Non-pigmented ciliary epithelial cell (primary cell): Measurements from ENCODE around the gene DLG2.

Experiments used
- DNase-seq: peaks from one replicate; pipeline ENCODE4 v3.0.0-alpha.2; 2010; ENCODE audit warnings: low read depth

Gene DLG2

DNA sequence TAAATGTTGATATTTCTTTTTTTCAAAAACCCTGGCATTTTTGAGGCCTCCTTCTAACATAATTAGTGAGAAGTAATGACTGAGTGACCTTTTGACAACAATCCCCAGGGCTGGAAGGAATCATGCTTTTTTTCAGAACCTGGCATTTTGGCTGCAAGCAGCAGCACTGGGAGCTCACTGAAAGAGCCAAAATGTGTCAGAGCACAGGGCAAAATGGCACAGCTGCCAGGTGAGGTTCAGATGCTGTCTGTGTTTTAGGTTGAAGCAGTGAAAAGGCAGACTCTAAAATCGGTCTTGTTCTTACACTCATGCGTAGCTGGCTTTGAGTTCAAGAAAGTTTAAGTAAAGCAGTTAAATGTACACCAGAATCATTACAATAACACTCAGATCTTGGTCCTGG lies 1063.8 kb downstream of the DLG2 start:
- no peak for DNase-seq

DNA sequence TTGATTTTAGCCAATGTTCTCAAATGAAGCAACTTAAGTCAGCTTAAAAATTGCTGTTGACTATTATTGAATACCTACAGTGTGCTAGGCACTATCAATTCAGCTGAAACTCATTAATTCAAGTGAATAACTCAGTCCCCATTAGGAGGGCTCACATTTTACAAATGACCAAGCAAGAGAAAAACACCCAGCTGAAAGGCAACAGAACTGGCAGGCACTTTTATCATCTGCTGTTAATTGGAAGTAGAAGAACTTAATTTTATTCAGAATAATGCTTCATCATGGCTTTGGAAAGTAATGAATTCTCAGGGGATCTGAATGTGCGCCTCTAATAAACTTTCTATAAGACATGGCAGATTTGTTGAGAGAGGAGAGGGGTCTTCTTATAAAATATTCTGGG lies 1066.9 kb downstream of the DLG2 start:
- DNase-seq, result no peak

GRCh38 chr11:84558085-84558905 lies 1068.8 kb downstream of the DLG2 start:
- no peak for DNase-seq

DNA sequence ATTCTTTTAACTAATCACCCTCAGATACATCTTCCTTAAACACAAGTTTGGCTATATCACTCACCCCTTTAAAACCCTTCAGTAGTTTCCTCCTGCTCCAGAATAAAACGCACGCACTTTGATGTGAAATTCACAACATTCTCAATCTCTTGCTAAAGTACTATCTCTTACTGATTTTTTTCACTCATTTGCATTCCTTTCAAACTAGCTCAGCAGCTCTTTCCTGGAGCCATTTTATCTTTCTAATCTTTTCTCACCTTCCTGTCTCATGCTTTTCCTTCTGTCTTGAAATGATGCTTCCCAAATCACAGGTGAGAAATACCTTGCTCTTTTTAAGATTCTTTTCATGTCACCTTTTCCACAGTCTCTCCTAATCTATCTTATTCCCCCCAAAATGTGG lies 1074.4 kb downstream of the DLG2 start:
- no peak for DNase-seq

DNA sequence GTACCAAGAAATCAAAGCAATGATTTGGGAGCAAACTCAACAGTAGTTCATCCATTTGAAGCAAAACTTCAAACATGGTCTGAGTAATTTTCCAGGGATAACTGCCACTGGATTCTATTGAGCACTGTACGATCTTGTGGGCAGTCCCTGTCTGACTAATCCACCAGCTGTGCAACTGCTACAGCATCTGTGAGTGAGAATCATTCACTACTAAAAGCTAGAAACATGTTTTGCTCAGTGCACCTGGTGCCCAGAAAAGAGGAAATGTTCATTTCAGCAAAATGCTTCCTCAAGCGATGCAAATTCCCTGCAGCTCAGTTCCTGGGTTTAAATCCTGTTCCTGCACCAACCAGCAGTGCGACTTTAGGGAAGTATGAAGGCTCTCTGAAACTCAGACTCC lies 1077.9 kb downstream of the DLG2 start:
- DNase-seq, result no peak

- DNase-seq, result no peak
Observed at GRCh38 chr11:84544566-84544965, 1082.6 kb downstream of the DLG2 start.

GRCh38 chr11:84543367-84544159 lies 1083.6 kb downstream of the DLG2 start:
- DNase-seq, result no peak

GRCh38 chr11:84541731-84542340 lies 1085.3 kb downstream of the DLG2 start:
- no peak for DNase-seq

GRCh38 chr11:84536456-84536855 lies 1090.7 kb downstream of the DLG2 start:
- DNase-seq, result no peak

GRCh38 chr11:84532364-84532763 lies 1094.8 kb downstream of the DLG2 start:
- no peak for DNase-seq

DNA sequence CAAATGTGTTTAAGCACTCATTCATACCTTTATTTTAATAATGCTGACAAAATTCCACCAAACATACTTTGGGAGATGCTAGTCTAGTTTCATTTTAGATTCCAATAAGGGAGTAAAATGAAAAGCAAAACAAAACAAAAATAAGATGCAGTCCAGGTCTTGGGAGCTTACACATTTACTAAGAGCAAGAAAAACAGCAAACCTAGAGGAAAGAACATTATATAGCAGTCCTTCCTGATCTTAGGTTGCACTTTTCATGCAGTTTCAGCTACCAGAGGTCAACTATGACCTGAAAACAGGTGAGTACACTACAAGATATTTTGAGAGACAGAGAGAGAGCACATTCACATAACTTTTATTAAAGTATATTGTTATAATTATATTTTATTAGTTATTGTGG lies 1100.9 kb downstream of the DLG2 start:
- no peak for DNase-seq

GRCh38 chr11:84524422-84525051 lies 1102.6 kb downstream of the DLG2 start:
- no peak for DNase-seq

GRCh38 chr11:84522331-84522730 lies 1104.8 kb downstream of the DLG2 start:
- peak; percentile 3 for DNase-seq

GRCh38 chr11:84518631-84519183 lies 1108.4 kb downstream of the DLG2 start:
- no peak for DNase-seq

GRCh38 chr11:84514436-84514835 lies 1112.7 kb downstream of the DLG2 start:
- DNase-seq, result no peak

DNA sequence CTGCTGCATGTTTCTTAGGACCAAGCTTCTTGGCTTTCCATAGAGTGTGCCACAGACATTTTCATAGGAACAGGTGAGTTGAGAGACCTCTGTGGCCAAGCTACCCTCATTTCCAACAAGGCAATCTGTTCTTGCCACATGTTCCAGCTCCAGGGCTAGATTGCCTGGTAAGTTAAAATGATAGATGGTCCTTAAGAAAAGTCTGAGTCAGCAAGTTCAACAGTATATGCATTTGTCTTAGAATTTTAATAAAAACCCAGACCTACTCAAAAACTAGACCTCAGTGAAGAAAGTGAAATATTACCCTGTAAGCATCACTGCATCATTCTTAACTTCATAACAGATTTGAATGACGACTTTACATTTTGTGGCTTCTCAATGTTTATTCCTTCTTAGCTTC lies 1123.6 kb downstream of the DLG2 start:
- no peak for DNase-seq

DNA sequence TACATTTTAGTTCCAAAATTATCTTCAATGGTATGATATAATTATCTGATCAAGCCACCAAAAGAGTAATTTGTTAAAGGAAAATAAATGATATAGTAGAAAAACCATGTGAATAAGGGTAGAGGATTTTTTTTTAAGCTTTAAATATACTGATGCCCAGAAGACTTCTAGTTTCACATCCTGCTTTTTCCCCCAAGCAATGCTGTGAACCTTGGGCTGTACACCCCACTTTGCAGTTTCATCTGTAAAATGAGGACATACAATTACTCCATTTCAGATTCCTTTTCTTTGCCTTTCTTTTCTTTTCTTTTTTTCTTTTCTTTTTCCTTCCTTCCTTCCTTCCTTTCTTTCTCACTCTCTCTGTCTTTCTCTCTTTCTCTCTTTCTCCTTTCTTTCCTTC lies 1125.4 kb downstream of the DLG2 start:
- no peak for DNase-seq

DNA sequence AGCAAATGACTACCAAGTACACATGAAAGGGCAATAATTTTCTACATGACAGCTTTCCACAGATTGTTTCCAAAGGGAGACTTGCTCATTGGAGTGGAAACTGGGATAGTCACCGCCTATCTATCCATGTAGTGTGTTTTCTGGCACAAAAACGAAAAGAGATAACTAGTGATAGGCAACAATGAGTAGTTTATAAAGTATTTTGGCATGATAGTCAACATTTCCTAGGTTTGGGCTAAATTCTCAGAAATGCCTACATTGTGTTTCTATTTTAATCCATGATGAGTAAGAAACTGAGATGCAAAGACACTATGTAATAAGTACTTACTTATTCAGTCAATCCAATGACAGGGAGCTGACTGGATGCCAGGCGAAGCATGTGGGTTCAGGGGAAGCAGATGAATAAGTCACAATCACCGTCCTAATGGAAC lies 1129.1 kb downstream of the DLG2 start:
- peak; percentile 58 for DNase-seq

DNA sequence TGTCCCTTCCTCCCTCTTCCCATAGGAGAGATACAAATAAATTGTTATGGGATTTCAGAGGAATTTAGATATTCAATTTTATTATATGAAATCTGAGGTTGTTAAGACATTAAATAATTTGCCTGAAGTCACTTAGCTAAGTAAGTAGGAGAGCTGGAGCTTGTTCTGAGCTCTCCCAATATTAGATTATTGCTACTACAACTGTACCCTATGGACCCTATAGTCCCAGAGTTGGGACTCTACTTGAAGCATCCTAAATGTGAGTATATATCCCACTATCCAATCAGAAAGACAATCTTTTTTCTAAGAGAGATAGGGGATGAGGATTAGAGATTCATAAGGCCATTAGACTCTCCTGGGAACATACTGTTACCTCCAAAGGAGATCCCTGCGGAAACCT lies 1130.0 kb downstream of the DLG2 start:
- no peak for DNase-seq

DNA sequence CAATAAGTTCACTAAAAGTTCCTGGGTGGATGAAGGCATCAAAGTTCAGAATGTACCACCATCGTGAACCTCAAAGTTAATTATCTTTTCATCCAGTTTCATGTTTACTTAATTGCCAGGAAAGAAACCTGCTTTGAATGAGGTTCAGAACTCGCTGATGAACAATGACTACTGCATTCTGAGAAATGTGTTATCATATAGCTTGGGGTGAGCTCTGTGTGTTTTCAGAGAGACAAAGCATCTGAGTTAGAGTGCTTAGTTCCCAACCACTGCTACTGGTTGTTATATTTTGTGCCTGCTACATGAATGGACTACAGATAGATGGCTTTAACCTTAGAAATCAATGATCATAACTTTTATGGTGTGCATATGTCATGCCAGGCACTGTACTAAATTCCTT lies 1131.0 kb downstream of the DLG2 start:
- DNase-seq, result no peak

DNA sequence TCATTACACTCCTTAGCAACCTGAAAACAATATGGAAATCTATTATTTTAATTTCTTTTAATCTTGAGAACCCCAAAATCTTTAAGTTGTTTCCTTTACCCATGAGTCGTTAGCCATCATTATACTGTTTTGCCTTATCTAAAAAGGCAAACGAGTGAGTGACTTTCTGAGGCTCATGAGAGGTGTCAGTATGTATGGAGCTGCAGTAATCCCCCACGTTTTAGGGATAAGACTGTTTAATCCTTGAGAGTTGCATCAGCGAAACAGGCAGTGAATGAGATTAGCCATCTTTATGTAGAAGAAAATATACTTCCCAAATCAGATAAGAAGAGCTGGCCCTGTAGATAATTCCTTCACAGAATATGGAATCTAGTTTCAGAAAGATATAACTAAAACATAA lies 1147.0 kb downstream of the DLG2 start:
- DNase-seq, result no peak

DNA sequence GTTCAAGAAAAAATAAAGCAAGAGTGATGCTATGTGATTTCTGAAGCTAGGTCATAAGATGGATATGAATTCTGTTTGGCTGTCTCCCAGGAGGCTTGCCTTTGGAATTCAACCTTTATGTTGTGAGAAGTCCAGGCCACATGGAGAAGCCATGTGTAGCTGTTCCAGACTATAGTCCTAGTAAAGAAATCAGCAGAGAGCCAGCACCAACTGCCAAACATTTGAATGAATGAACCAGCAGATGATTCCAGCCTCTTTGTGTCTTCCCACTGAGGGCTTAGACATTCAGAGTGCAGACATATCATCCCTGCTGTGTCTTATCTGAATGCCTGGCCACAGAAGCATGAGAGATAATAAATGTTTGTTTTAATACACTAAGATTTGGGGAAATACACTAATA lies 1150.6 kb downstream of the DLG2 start:
- peak; percentile 26 for DNase-seq
